Epithelial cell of esophagus (primary cell): ENCODE data around the gene SETD4.

Experiments used
- DNase-seq: peaks from one replicate; pipeline ENCODE4 v3.0.0; 2010; ENCODE audit warnings: low read depth
- H3K4me3 ChIP-seq: 2 replicates; pipeline ENCODE4 v1.5.1; 2011; ENCODE audit warnings: mild to moderate bottlenecking, low read length, control low read depth
- TF ChIP-seq, protein P1 (sequence below): IDR thresholded peaks from 2 replicates; pipeline ENCODE4 v1.5.1; 2011; ENCODE audit warnings: low read depth, mild to moderate bottlenecking, low read length, control low read depth, inconsistent platforms; ENCODE audit not compliant: insufficient read depth; ENCODE audit errors: missing control alignments

SETD4 gene

DNA sequence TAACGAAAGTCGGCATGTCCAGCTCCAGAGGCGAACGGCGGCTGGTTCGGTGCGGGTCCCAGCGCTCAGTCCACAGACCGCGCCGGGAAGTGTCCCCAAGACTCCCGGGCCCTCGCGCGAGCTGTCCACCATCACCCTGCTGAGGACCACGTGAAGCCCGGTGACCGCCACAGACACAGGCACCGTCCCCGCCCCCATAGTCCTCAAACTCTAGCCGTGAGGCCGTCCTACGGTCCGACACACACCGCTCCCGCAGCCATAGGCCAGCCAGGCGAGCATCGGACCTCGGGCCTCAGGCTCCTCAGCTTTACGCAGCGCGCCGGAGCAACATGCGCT, 535 bp downstream of the SETD4 start:
- no peak for DNase-seq
- peak overlapping the region; percentile 94 for H3K4me3 ChIP-seq
- TF ChIP-seq, protein P1, sequence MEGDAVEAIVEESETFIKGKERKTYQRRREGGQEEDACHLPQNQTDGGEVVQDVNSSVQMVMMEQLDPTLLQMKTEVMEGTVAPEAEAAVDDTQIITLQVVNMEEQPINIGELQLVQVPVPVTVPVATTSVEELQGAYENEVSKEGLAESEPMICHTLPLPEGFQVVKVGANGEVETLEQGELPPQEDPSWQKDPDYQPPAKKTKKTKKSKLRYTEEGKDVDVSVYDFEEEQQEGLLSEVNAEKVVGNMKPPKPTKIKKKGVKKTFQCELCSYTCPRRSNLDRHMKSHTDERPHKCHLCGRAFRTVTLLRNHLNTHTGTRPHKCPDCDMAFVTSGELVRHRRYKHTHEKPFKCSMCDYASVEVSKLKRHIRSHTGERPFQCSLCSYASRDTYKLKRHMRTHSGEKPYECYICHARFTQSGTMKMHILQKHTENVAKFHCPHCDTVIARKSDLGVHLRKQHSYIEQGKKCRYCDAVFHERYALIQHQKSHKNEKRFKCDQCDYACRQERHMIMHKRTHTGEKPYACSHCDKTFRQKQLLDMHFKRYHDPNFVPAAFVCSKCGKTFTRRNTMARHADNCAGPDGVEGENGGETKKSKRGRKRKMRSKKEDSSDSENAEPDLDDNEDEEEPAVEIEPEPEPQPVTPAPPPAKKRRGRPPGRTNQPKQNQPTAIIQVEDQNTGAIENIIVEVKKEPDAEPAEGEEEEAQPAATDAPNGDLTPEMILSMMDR, result no peak

DNA sequence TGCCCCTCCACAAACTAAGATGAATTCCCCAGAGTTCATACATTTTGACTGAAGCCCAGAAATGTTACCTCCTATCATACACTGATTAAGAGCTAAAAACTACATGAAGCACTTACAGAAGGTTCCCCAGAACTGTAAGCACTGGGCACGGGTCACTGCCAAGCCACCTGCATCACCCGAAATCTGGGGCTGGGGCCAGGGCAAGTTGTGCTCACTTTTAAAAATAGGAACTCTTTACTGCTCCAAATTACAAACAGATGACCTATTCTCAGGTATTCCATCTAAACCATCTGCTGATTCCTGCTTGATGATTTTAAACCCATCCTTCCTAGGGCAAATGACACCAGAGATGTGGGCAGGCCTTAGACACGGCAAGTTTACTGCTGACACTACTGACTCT, 4.8 kb downstream of the SETD4 start:
- H3K4me3 ChIP-seq, result no peak overlapping the region
- TF ChIP-seq, protein P1, result no peak
- DNase-seq, result no peak

DNA sequence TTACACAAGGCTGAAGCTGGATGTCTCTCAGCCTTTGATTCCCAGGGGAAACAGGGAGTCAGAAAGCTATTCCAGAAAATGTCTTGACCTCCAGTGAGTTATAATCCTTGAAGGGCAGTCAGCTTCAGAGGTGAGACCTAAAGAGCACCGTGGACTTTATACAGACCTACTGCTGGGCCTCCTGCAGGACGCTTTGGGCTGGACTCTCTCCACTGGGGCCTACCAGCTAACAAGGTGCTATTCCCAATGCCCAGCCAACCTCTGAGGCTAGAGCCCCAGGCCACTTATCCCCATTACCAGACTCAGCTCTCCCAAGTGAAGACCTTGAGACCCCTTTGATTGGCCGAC, 6.6 kb downstream of the SETD4 start:
- H3K4me3 ChIP-seq, result no peak overlapping the region
- TF ChIP-seq, protein P1, result no peak
- DNase-seq, result no peak

DNA sequence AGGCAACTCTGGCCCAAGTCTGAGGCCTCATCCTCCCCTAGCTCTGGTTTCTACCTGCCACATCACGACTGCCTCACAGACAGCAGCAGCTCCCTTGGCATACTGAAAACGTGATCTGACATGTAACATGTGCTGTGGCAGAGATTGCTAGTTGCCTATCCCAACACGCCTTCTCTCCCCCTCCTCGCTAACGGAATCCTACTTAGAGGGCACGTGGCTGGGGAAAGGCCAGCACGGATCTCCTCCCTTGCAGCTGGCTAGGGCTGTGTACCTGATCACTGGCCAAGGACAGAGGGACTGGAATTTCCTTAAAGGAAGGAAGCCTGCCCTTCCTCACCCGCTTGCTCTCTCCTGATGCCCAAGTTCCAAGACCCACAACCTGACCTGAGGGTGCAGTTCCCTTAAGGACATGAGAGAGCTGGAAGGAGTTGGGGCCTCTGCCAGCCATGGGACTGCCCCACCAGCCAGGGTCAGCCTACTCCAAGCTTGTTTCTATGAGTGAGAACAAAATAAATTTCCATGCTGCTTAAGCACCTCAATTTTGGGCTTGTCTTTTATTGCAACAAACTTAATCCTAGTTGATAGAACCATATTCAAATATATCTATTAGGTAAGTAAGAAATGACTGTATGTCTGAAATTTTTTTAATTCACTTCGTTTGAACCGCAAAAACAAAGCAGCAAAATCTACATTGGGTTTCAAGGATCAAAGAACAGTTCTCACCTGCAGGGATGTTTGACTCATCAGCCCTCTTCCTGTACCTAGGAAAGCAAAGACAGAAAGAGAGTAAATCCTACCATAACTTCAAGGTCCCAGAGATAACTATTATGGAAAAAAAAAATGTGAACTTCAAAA, 7.2 kb downstream of the SETD4 start:
- TF ChIP-seq, protein P1, result no peak
- no peak overlapping the region for H3K4me3 ChIP-seq
- DNase-seq, result peak; percentile 70

DNA sequence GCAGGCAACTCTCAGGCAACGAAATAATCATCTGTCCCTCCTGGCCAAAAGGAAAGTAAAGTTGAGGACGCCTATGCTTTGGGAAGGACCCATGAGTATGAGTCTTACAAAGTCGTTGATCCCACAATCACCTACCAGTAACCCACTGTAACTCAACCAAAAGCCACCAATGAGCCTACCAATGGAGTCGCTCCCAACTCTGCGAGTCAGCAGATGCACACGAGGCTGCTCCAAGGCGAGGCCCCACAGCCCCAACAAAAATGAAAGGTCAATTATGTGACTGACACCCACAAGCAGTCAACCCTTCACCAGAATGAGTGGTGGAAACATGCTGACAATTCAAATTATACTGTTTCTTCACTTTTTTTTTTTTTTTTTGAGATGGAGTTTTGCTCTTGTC, 12.0 kb downstream of the SETD4 start:
- no peak for DNase-seq
- H3K4me3 ChIP-seq, result no peak overlapping the region

DNA sequence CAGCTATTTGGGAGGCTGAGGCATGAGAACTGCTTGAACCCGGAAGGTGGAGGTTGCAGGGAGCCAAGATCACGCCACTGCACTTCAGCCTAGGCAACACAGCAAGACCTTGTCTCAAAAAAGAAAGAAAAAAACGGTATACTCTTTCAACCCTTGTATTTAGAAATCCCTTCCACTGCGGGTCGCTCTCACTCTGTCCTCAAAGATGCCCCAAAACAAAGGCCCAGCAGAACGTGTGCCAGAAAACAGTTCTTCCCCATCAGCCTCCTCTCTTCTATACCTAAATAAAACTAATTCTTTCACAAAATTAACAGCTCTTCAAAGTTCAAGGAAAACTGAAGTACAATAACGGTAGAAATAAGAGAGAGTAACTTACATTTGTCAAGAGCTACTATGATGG, 13.2 kb downstream of the SETD4 start:
- H3K4me3 ChIP-seq, result no peak overlapping the region
- TF ChIP-seq, protein P1, result no peak
- no peak for DNase-seq

More for the DNA sequence above, 12.0 kb downstream of the SETD4 start:
- TF ChIP-seq, protein P1, result no peak

DNA sequence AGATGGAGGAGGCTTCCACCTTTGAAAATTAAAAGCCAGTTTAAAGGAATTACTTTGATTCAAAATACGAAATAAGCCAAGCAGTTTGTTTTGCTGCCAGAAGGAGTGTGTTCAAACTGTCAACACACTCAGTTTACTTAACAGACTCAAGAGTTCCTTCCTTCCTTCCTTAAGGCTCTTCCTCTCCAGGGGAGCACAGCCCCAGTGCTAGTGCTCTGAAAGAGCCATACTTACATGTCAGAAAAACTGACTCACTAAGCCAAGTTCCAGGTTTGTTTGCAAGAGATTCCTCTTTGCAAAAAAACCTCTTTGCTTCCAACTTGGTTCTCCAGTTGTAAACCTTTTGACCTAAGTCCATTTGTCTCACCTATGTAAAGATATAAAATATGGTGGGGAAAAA, 14.3 kb downstream of the SETD4 start:
- H3K4me3 ChIP-seq, result no peak overlapping the region
- TF ChIP-seq, protein P1, result no peak
- no peak for DNase-seq
